ENCODE results near the gene ZNF253. TPM values are rescaled to one million over a fixed set of nuclear protein-coding genes. Genes with fewer than 3 reads are reported as not detected.

The ZNF253 gene
- 3.0 and 3.4 TPM in 2 replicates for total RNA-seq

DNA sequence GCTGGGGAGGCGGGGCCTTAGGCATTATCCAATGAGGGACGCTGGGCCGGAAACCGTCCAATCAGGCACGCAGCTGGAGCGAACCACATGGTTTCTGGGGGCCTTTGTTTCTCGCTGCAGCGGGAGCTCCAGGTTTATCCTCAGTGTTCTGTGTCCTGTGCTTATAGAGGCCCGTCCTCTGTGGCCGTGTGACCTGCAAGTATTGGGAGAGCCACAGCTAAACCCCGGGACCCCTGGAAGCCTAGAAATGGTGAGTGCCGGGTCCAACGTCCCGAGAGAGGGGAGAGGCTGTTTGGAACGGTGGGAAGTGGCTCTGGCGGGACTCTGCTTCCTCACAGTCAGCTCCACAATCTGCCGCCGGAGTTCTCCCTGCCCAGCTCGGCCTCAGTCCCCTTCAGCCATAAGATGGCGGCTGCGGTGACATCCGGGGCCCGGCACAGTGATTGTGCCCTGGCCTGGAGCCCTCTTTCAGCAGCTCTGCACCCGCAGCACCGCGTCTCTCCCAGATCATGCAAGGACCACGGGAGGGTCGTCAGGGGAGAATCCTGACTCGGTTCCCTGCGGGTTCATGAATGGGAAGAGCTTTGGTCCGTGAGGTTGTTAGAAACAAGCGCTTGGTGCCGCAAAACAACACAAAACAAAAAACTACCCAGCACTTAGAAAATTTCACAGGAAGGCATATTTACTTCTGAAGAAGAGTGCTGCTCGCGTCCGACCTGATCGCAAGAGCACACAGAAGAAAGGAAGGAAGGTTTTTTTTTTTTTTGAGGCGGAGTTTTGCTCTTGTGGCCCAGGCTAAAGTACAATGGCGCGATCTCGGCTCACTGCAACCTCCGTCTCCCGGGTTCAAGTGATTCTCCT, at the start of gene ZNF253:
Gene ZNF253, plus strand, starts transcription at position 133 of the 861 bp plus-strand sequence. Its CDS starts 115 bp downstream, at position 248.

DNA sequence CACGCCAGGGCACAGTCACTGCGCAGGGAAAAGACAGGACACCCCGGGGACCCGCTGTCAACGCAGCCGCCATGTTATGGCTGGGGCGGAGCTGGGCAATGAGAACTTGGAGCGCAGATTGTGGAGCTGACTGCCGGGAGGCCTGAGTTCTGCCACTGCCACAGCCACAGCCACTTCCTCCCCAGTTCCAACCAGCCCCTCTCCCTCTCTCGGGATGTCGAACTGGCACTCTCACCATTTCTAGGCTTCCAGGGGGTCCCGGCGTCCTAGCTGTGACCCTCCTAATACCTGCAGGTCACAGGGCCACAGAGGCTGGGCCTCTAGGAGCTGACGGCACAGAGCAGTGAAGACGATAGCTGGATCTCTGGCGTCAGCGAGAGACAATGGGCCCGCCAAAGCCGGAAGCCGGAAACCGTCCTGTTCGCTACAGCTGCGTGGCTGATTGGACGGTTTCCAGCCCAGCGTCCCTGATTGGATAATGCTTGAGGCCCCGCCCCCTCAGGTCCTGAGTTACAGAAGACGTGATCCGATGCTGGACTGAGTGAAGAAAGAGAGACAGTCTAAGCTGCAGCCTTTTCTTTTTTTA, 44.2 kb upstream of the ZNF253 start, which contains the start of gene ZNF506:
Gene ZNF506, minus strand, starts transcription at position 385 of the 586 bp plus-strand sequence. Its CDS starts 147 bp downstream, at position 238.

DNA sequence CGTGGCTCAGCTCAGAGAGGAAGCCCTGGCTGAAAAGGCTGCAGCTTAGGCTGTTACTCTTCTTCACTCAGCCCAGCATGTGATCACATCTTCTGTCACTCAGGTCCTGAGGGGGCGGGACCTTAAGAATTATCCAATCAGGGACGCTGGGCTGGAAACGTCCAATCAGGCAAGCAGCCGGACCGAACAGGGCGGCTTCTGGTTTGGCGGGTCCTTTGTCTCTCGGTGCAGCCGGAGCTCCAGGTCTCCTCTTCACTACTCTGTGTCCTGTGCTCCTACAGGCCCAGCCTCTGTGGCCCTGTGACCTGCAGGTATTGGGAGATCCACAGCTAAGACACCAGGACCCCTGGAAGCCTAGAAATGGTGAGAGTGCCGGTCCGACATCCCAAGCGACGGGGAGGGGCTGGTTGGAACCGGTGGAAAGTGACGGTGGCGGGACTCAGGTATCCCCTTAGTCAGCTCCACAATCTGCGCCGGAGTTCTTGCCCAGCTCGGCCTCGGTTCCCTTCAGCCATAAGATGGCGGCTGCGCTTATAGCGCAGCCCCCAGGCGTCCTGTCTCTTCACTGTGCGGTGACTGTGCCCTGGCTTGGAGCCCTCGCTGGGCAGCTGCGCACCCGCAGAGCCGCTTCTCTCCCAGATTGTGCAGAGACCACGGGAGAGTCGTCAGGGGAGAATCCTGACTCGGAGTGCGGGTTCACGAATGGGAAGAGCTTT, 35.2 kb downstream of the ZNF253 start, which contains the start of gene ZNF93:
Gene ZNF93, plus strand, starts transcription at position 218 of the 716 bp plus-strand sequence. Its CDS starts 143 bp downstream, at position 361.

Other genes starting within 250 kb of the ZNF253 start
- 1.5 TPM in 1 of 2 replicates, not detected in the other for gene PBX4, start 247.2 kb upstream of the ZNF253 start, total RNA-seq
- gene LPAR2, start 237.7 kb upstream of the ZNF253 start, total RNA-seq = 0.93 and 4.1 TPM in 2 replicates
- gene GMIP, start 222.2 kb upstream of the ZNF253 start, total RNA-seq = 3.9 and 10.5 TPM in 2 replicates
- 159 and 211 TPM in 2 replicates for gene ATP13A1, start 202.2 kb upstream of the ZNF253 start, total RNA-seq
- 2.0 and 3.7 TPM in 2 replicates for gene ZNF101, start 197.0 kb upstream of the ZNF253 start, total RNA-seq
- gene ZNF14, start 132.8 kb upstream of the ZNF253 start, total RNA-seq = 4.0 and 4.4 TPM in 2 replicates
- gene ZNF506, start 44.1 kb upstream of the ZNF253 start, total RNA-seq = 15.8 and 20.0 TPM in 2 replicates
- gene ZNF93, start 35.1 kb downstream of the ZNF253 start, total RNA-seq = 2.4 and 5.0 TPM in 2 replicates
- gene ZNF682, start 173.6 kb downstream of the ZNF253 start, total RNA-seq = 0.35 and 3.4 TPM in 2 replicates
- gene ZNF90, start 212.1 kb downstream of the ZNF253 start, total RNA-seq = 0.70 and 1.1 TPM in 2 replicates